ENCODE results near the gene SRP9.
A peak's percentile ranks its signal among the peaks of the same experiment; 100 is the strongest.

The SRP9 gene, protein sequence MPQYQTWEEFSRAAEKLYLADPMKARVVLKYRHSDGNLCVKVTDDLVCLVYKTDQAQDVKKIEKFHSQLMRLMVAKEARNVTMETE

DNA sequence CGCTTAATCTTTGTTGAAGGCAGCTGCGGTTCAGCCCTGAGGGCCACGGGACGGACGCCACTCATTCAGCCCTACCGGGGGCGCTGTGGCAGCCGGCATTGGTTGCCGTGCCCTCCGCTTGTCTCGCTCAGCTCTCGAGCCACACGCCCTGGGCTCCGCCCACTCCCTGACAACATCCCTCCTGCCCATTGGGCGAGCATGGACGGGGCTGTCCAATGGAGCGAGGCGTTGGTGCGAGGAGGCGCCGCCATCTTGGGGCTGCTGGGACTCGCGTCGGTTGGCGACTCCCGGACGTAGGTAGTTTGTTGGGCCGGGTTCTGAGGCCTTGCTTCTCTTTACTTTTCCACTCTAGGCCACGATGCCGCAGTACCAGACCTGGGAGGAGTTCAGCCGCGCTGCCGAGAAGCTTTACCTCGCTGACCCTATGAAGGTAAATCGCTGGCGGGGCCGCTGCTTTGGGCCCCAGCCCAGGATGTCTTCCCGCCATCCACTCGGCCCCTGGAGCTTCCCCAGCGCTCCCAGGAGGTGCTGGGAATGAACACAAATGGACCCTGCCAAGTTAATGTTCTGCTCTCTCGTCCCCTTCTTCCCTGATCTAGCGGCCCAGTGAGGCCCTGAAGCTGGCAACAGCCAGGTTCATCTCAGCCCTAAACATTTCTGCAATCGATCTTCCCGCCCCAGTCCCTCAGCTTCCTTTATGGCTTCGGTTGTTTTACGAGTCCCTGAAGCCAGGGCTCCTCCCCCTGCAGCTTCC is at the start of gene SRP9:
Gene SRP9 (plus strand): TSS at position 244 of the 754 bp plus-strand sequence. CDS start 115 bp downstream, at position 359.
- Histone ChIP-seq H3K4me1 (ENCODE audit: insufficient read depth, low read length) (peaks cover 48% of the 10 kb centered on the region), H3K4me3 (ENCODE audit: low read length) (peak within 1 kb of the TSS; percentile 95), H3K36me3 (ENCODE audit: insufficient read depth, low read length) (peaks cover 23% of the 10 kb centered on the region), H2AFZ (ENCODE audit: low read depth, low read length) (peak within 1 kb of the TSS; percentile 38), H3K9me3 (ENCODE audit: low read length) (peaks cover 2% of the 10 kb centered on the region), H3K27me3 (ENCODE audit: insufficient read depth, low read length) (no peaks in the 10 kb centered on the region)

- no peak overlapping the region for H3K4me3 ChIP-seq (ENCODE audit: low read length)
- H3K9me3 ChIP-seq (ENCODE audit: low read length), result no peaks in the 10 kb centered on the region
- H3K4me1 ChIP-seq (ENCODE audit: insufficient read depth, low read length), result peaks cover 13% of the 10 kb centered on the region
- peaks cover 4% of the 10 kb centered on the region for H3K27me3 ChIP-seq (ENCODE audit: insufficient read depth, low read length)
- H3K36me3 ChIP-seq (ENCODE audit: insufficient read depth, low read length), result no peaks in the 10 kb centered on the region
- no peak overlapping the region for H2AFZ ChIP-seq (ENCODE audit: low read depth, low read length)
These were observed 46.1 kb upstream of the SRP9 start for GRCh38 chr1:225731491-225731890.

- no peaks in the 10 kb centered on the region for H3K9me3 ChIP-seq (ENCODE audit: low read length)
- H3K4me1 ChIP-seq (ENCODE audit: insufficient read depth, low read length), result peaks cover 13% of the 10 kb centered on the region
- H3K36me3 ChIP-seq (ENCODE audit: insufficient read depth, low read length), result no peaks in the 10 kb centered on the region
- no peak overlapping the region for H2AFZ ChIP-seq (ENCODE audit: low read depth, low read length)
- no peak overlapping the region for H3K4me3 ChIP-seq (ENCODE audit: low read length)
- peaks cover 2% of the 10 kb centered on the region for H3K27me3 ChIP-seq (ENCODE audit: insufficient read depth, low read length)
These were observed 44.4 kb upstream of the SRP9 start for GRCh38 chr1:225733254-225733653.

- H2AFZ ChIP-seq (ENCODE audit: low read depth, low read length), result no peak overlapping the region
- no peaks in the 10 kb centered on the region for H3K9me3 ChIP-seq (ENCODE audit: low read length)
- peaks cover 13% of the 10 kb centered on the region for H3K4me1 ChIP-seq (ENCODE audit: insufficient read depth, low read length)
- no peaks in the 10 kb centered on the region for H3K36me3 ChIP-seq (ENCODE audit: insufficient read depth, low read length)
- no peak overlapping the region for H3K4me3 ChIP-seq (ENCODE audit: low read length)
- H3K27me3 ChIP-seq (ENCODE audit: insufficient read depth, low read length), result peaks cover 2% of the 10 kb centered on the region
These were observed 42.1 kb upstream of the SRP9 start for GRCh38 chr1:225735252-225736149.

DNA sequence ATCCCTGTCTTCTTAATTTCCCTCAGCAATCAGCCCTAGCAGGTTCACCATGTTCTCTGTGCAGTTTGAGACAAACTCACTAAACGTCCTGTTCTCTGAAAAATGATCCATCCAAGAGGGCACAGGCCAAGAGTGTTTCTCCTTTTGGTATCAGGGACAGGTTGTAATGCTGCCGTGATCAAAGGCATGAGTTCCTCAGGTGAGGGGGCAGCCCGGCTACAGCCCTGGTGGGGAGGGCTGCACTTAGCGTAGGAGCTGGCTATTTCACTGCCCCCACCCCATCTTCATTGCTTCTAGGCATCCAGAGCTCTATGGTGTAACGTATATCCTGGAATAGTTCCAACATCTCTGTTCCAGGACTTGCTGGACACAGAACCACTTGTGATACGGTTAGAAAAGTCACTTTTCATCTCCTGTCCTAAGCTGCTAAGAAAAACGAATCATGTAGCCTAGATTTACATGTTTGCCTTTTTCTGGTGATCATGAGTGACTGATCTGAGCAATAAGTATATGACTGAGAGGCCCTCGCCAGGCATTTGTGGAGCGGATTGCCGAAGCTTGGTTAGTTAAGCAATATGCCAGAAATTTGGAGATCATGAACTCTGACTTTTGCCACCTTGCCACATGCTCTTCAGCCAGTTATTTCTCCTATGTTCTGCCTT is 41.1 kb upstream of the SRP9 start:
- no peaks in the 10 kb centered on the region for H3K36me3 ChIP-seq (ENCODE audit: insufficient read depth, low read length)
- H3K27me3 ChIP-seq (ENCODE audit: insufficient read depth, low read length), result peaks cover 2% of the 10 kb centered on the region
- no peak overlapping the region for H2AFZ ChIP-seq (ENCODE audit: low read depth, low read length)
- H3K9me3 ChIP-seq (ENCODE audit: low read length), result no peaks in the 10 kb centered on the region
- peaks cover 13% of the 10 kb centered on the region for H3K4me1 ChIP-seq (ENCODE audit: insufficient read depth, low read length)
- no peak overlapping the region for H3K4me3 ChIP-seq (ENCODE audit: low read length)

DNA sequence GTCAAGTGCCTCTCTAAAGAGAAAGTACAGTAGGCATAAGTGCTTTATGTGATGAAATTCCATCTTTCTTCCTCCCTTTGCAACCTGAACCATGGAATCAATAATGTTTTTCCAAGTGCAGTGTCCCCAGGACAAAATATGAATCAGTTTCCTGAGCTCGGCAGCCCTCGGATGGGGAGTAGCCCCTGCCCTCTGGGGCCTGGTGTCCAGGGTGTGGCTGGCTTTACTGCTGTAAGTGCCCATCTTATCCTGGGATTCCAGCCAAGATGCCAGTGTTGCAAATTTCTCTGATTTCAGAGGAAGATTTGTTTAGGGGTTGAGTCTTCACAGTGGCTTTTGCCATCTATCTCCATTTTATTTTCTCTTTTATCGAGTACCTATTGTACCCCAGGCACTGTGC is 40.5 kb upstream of the SRP9 start:
- Histone ChIP-seq H2AFZ (ENCODE audit: low read depth, low read length) (no peak overlapping the region), H3K27me3 (ENCODE audit: insufficient read depth, low read length) (peaks cover 2% of the 10 kb centered on the region), H3K4me1 (ENCODE audit: insufficient read depth, low read length) (peaks cover 13% of the 10 kb centered on the region), H3K9me3 (ENCODE audit: low read length) (no peaks in the 10 kb centered on the region), H3K36me3 (ENCODE audit: insufficient read depth, low read length) (no peaks in the 10 kb centered on the region), H3K4me3 (ENCODE audit: low read length) (no peak overlapping the region)

DNA sequence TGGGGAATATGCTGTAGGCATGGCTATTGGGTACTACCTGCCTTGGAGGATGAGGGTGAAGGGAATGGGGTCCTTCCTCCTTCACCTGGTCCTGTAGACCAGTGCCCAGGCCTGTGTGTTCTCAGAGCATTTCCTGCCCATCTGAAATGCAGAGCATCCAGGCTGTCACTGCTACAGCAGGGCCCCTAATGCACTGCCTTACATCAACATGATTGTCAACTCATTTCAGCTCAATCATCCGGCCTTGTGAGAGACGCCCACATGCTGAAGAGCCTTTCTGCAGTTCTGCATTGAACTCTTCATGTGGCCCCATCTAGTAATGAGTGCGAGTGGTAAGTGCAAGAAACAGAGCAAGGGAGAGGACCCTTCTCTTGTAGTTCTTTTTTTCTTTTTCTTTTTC is 39.8 kb upstream of the SRP9 start:
- Histone ChIP-seq H3K4me1 (ENCODE audit: insufficient read depth, low read length) (peaks cover 13% of the 10 kb centered on the region), H3K4me3 (ENCODE audit: low read length) (no peak overlapping the region), H3K9me3 (ENCODE audit: low read length) (no peaks in the 10 kb centered on the region), H3K36me3 (ENCODE audit: insufficient read depth, low read length) (no peaks in the 10 kb centered on the region), H3K27me3 (ENCODE audit: insufficient read depth, low read length) (no peaks in the 10 kb centered on the region), H2AFZ (ENCODE audit: low read depth, low read length) (no peak overlapping the region)

DNA sequence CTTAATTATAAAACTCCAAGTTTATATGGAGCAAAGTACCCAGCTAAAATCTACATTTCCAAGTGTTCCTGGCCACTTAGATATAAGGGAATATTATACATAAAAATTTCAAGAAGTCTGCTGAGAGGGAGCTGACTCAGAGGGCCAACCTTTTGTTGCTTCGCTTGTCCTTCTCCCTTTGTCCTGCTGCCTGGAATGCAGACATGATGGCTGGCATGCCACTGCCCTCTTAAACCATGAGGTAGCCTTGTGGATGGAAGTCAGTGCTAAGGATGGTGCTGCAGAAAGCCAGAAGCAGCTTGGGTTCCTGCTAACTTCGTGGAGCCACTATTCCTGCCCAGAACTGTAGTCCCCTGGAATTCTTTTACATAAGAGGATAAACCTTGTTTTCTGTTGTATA is 38.9 kb upstream of the SRP9 start:
- peaks cover 13% of the 10 kb centered on the region for H3K4me1 ChIP-seq (ENCODE audit: insufficient read depth, low read length)
- no peak overlapping the region for H2AFZ ChIP-seq (ENCODE audit: low read depth, low read length)
- no peaks in the 10 kb centered on the region for H3K9me3 ChIP-seq (ENCODE audit: low read length)
- no peak overlapping the region for H3K4me3 ChIP-seq (ENCODE audit: low read length)
- H3K27me3 ChIP-seq (ENCODE audit: insufficient read depth, low read length), result no peaks in the 10 kb centered on the region
- H3K36me3 ChIP-seq (ENCODE audit: insufficient read depth, low read length), result no peaks in the 10 kb centered on the region

DNA sequence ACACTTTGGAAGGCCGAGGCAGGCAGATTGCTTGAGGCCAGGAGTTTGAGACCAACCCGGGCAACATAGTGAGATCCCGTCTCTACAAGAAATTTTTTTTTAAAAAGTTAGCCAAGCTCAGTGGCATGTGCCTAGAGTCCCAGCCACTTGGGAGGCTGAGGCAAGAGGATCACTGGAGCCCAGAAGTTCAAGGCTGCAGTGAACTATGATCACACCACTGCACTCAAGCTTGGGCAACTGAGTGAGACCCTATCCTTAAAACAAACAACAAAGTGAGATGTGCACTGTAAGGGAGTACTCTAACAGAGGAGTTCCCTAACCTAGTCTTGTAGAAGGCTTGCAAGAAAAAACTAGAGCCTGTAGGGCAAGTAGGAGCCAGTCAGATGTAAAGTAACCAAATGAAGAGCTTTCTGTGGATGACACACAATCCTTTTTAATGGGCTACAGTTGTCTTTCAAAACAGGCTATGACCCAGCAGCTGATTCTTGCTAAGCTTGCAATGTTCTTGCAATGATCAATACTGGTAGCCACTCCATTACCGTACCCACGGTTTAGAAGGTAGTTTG is 38.0 kb upstream of the SRP9 start:
- no peak overlapping the region for H2AFZ ChIP-seq (ENCODE audit: low read depth, low read length)
- no peaks in the 10 kb centered on the region for H3K27me3 ChIP-seq (ENCODE audit: insufficient read depth, low read length)
- H3K36me3 ChIP-seq (ENCODE audit: insufficient read depth, low read length), result no peaks in the 10 kb centered on the region
- no peak overlapping the region for H3K4me3 ChIP-seq (ENCODE audit: low read length)
- H3K9me3 ChIP-seq (ENCODE audit: low read length), result no peaks in the 10 kb centered on the region
- H3K4me1 ChIP-seq (ENCODE audit: insufficient read depth, low read length), result peaks cover 13% of the 10 kb centered on the region

GRCh38 chr1:225744745-225745144 is 32.9 kb upstream of the SRP9 start:
- Histone ChIP-seq H3K27me3 (ENCODE audit: insufficient read depth, low read length) (peaks cover 5% of the 10 kb centered on the region), H2AFZ (ENCODE audit: low read depth, low read length) (no peak overlapping the region), H3K4me1 (ENCODE audit: insufficient read depth, low read length) (peaks cover 6% of the 10 kb centered on the region), H3K4me3 (ENCODE audit: low read length) (no peak overlapping the region), H3K9me3 (ENCODE audit: low read length) (no peaks in the 10 kb centered on the region), H3K36me3 (ENCODE audit: insufficient read depth, low read length) (no peaks in the 10 kb centered on the region)

- H3K27me3 ChIP-seq (ENCODE audit: insufficient read depth, low read length), result peaks cover 5% of the 10 kb centered on the region
- peaks cover 6% of the 10 kb centered on the region for H3K4me1 ChIP-seq (ENCODE audit: insufficient read depth, low read length)
- no peak overlapping the region for H2AFZ ChIP-seq (ENCODE audit: low read depth, low read length)
- H3K9me3 ChIP-seq (ENCODE audit: low read length), result no peaks in the 10 kb centered on the region
- H3K36me3 ChIP-seq (ENCODE audit: insufficient read depth, low read length), result no peaks in the 10 kb centered on the region
- H3K4me3 ChIP-seq (ENCODE audit: low read length), result no peak overlapping the region
These were observed 32.4 kb upstream of the SRP9 start for GRCh38 chr1:225745273-225745672.

DNA sequence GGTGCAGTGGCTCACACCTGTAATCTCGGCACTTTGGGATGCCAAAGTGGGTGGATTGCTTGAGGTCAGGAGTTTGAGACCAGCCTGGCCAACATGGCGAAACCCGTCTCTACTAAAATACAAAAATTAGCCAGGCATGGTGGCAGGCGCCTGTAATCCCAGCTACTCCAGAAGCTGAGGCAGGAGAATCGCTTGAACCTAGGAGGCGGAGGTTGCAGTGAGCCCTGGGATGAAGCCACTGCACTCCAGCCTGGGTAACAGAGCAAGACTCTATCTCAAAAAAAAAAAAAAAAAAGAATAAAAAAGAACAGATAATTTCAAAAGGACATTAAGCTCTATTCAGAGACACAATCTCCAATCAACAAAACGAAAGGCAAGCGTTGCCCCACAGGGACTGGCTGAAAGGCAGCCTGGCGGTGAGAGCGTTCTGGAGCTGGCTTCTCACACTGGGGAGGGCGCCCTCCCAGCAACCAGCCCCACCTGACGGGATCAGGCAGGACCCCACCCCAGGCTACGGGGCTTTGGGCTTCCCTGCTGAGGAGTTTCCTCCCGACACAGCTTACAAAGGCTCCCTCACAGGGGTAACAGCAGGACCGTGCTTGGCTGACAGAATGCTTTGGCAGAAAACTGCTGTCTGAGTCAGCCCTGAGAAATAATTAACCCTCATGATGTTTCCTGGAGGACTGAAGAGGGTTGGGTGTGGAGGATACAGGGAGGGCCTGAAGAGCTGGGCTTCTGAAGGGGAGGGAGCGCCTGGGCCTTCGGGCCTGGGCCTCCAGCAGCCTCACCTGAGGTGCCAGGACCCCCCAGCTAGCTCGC is 31.1 kb upstream of the SRP9 start:
- H2AFZ ChIP-seq (ENCODE audit: low read depth, low read length), result peak overlapping the region; percentile 44
- no peaks in the 10 kb centered on the region for H3K36me3 ChIP-seq (ENCODE audit: insufficient read depth, low read length)
- peak overlapping the region; percentile 37 for H3K4me3 ChIP-seq (ENCODE audit: low read length)
- H3K27me3 ChIP-seq (ENCODE audit: insufficient read depth, low read length), result peaks cover 5% of the 10 kb centered on the region
- H3K4me1 ChIP-seq (ENCODE audit: insufficient read depth, low read length), result peaks cover 6% of the 10 kb centered on the region
- H3K9me3 ChIP-seq (ENCODE audit: low read length), result no peaks in the 10 kb centered on the region
